HCT116 (cell line): Measurements from ENCODE around the gene NFASC. TPM values are rescaled to one million over a fixed set of nuclear protein-coding genes. Genes with fewer than 3 reads are reported as not detected.

ENCODE experiments used
- ATAC-seq: fragments of 200-7000 bp; cut with Tn5 transposase; 2 replicates; pipeline ENCODE4 v1.9.1; 2020; ENCODE audit warnings: mild to moderate bottlenecking, moderate library complexity
- BruUV-seq: library from RNA; stranded (reverse); fragments of 400-500 nt; replicated peaks from 2 replicates; lab custom pipeline; 2021; lab: Mats Ljungman, UMichigan
- CTCF ChIA-PET: fragments of 300-600 bp; sonication (Branson Sonifier 250); formaldehyde crosslinking; loops from one replicate; lab custom pipeline; 2021; ENCODE audit warnings: antibody characterized with exemption; lab: Charles Lee
- POLR2A ChIA-PET: fragments of 300-600, 350-600 bp; sonication (Branson Sonifier 250); formaldehyde crosslinking; loops from one replicate; lab custom pipeline; 2021; ENCODE audit warnings: antibody characterized with exemption; lab: Charles Lee
- RAD21 ChIA-PET, 2 experiments: fragments of 300-600 bp; sonication (Branson Sonifier 250); formaldehyde crosslinking; loops; one replicate each; lab custom pipeline; 2023; ENCODE audit warnings: low total read pairs in 2 of 2; ENCODE audit not compliant: uncharacterized antibody in 2 of 2, unreplicated experiment in 2 of 2, low non-redundant PET in 1 of 2; lab: Charles Lee
- DNase-seq: peaks from one replicate; pipeline ENCODE4 v3.0.0-alpha.2; 2010; ENCODE audit warnings: low read depth, low spot score
- H2AFZ ChIP-seq: fragments of 200-600 bp; shearing (Covaris generic), sonication (generic); 2 replicates; pipeline ENCODE4 v1.6.1; 2017; ENCODE audit warnings: low read depth, mixed run types, mixed read lengths, antibody characterized with exemption, low read length; ENCODE audit not compliant: poor library complexity, severe bottlenecking
- H3K27ac ChIP-seq: 2 replicates; pipeline ENCODE4 v1.5.1; 2012; ENCODE audit warnings: low read depth, low read length
- H3K27me3 ChIP-seq: fragments of 200-600 bp; sonication (generic); 2 replicates; pipeline ENCODE4 v1.6.1; 2016; ENCODE audit warnings: mixed run types, low read length, mixed read lengths; ENCODE audit not compliant: insufficient read depth
- H3K36me3 ChIP-seq, 2 experiments: fragments of 200-500 bp in 1 of 2; fragments of 200-600 bp in 1 of 2; sonication (Bioruptor generic) in 1 of 2; sonication (generic) in 1 of 2; 2 replicates each; pipeline versions ENCODE4 v1.5.1 to v1.6.1; 2014 to 2016; ENCODE audit warnings: low read length in 2 of 2, inconsistent platforms in 1 of 2, mixed read lengths in 1 of 2, mixed run types in 1 of 2; ENCODE audit not compliant: insufficient read depth in 2 of 2, control insufficient read depth in 1 of 2
- H3K4me1 ChIP-seq, 2 experiments: fragments of 200-600 bp in 1 of 2; sonication (generic) in 1 of 2; 2 replicates each; pipeline versions ENCODE4 v1.5.1 to v1.6.1; 2012 to 2017; ENCODE audit warnings: low read length in 2 of 2, inconsistent platforms in 1 of 2, mild to moderate bottlenecking in 1 of 2, mixed read lengths in 1 of 2, mixed run types in 1 of 2, moderate library complexity in 1 of 2; ENCODE audit not compliant: insufficient read depth in 2 of 2, control insufficient read depth in 1 of 2
- H3K4me2 ChIP-seq: fragments of 200-600 bp; sonication (generic); 2 replicates; pipeline ENCODE4 v1.6.1; 2017; ENCODE audit warnings: mixed run types, low read length, mixed read lengths
- H3K4me3 ChIP-seq, 2 experiments: fragments of 200-600 bp in 1 of 2; sonication (generic) in 1 of 2; replicated peaks in 1 of 2; 2 replicates each; pipeline ENCODE4 v1.5.1; 2011 to 2016; ENCODE audit warnings: low read length in 2 of 2, control low read depth in 1 of 2, low read depth in 1 of 2, mild to moderate bottlenecking in 1 of 2, mixed read lengths in 1 of 2, mixed run types in 1 of 2
- H3K79me2 ChIP-seq: fragments of 200-600 bp; sonication (generic); 2 replicates; pipeline ENCODE4 v1.6.1; 2017; ENCODE audit warnings: mild to moderate bottlenecking, mixed run types, low read length, moderate library complexity, mixed read lengths; ENCODE audit not compliant: insufficient read depth
- H3K9ac ChIP-seq: fragments of 200-600 bp; sonication (generic); 2 replicates; pipeline ENCODE4 v1.6.1; 2016; ENCODE audit warnings: low read length, mixed read lengths
- H3K9me2 ChIP-seq: fragments of 200-600 bp; sonication (generic), shearing (Covaris generic); 2 replicates; pipeline ENCODE4 v1.6.1; 2017; ENCODE audit warnings: mixed run types, mild to moderate bottlenecking, moderate library complexity; ENCODE audit not compliant: insufficient read depth
- H3K9me3 ChIP-seq, 2 experiments: fragments of 200-500 bp in 1 of 2; fragments of 200-600 bp in 1 of 2; sonication (Bioruptor generic) in 1 of 2; sonication (generic) in 1 of 2; 2 replicates each; pipeline ENCODE4 v1.6.1; 2014 to 2017; ENCODE audit warnings: low read length in 2 of 2, mixed read lengths in 2 of 2, inconsistent platforms in 1 of 2, low read depth in 1 of 2, mild to moderate bottlenecking in 1 of 2, mixed run types in 1 of 2, moderate library complexity in 1 of 2; ENCODE audit not compliant: control insufficient read depth in 1 of 2, insufficient read depth in 1 of 2
- H4K20me1 ChIP-seq: fragments of 200-600 bp; sonication (generic), shearing (Covaris generic); 2 replicates; pipeline ENCODE4 v1.6.1; 2017; ENCODE audit warnings: mixed run types, mild to moderate bottlenecking, moderate library complexity; ENCODE audit not compliant: insufficient read depth
- CBX3 ChIP-seq: IDR thresholded peaks from 2 replicates; pipeline ENCODE4 v1.6.1; 2012; ENCODE audit warnings: low read depth
- ELF1 ChIP-seq: IDR thresholded peaks from 2 replicates; pipeline ENCODE4 v1.6.1; 2012; ENCODE audit warnings: low read depth, borderline replicate concordance
- EZH2 ChIP-seq: fragments of 200-600 bp; sonication (generic); IDR thresholded peaks from 2 replicates; pipeline ENCODE4 v1.6.1; 2017; ENCODE audit warnings: antibody characterized with exemption, mixed run types
- EZH2phosphoT487 ChIP-seq: fragments of 200-600 bp; IDR thresholded peaks from 2 replicates; pipeline ENCODE4 v1.6.1; 2018; ENCODE audit warnings: antibody characterized with exemption, borderline replicate concordance
- FOSL1 ChIP-seq: IDR thresholded peaks from 2 replicates; pipeline ENCODE4 v1.6.1; 2012; ENCODE audit warnings: low read depth
- POLR2AphosphoS5 ChIP-seq: IDR thresholded peaks from 2 replicates; pipeline ENCODE4 v1.6.1; 2011; ENCODE audit warnings: mild to moderate bottlenecking, low read depth, low read length, moderate library complexity
- RAD21 ChIP-seq: IDR thresholded peaks from 2 replicates; pipeline ENCODE4 v1.6.1; 2012; ENCODE audit warnings: low read depth, mild to moderate bottlenecking
- SIN3A ChIP-seq: IDR thresholded peaks from 2 replicates; pipeline ENCODE4 v1.6.1; 2012; ENCODE audit warnings: low read depth
- TCF7L2 ChIP-seq: IDR thresholded peaks from 2 replicates; pipeline ENCODE4 v1.7.0; 2011; ENCODE audit warnings: borderline replicate concordance, inconsistent platforms; ENCODE audit not compliant: insufficient read depth, insufficient read length; ENCODE audit errors: extremely low read depth
- YY1 ChIP-seq: IDR thresholded peaks from 2 replicates; pipeline ENCODE4 v1.6.1; 2011; ENCODE audit warnings: low read length, low read depth, moderate library complexity, mild to moderate bottlenecking; ENCODE audit not compliant: insufficient replicate concordance; ENCODE audit errors: extremely low read depth
- ZFX ChIP-seq: fragments of 450-650 bp; IDR thresholded peaks from 2 replicates; pipeline ENCODE4 v1.6.1; 2017
- ZNF274 ChIP-seq: fragments of 200-500 bp; sonication (Bioruptor generic); IDR thresholded peaks from 2 replicates; pipeline ENCODE4 v1.6.1; 2014; ENCODE audit warnings: mild to moderate bottlenecking, low read depth, low read length, inconsistent platforms
- intact Hi-C: fragments of 100-400 bp; cut with micrococcal nuclease; formaldehyde crosslinking; loops from 2 replicates; pipeline ENCODE4 v1.10.0; 2022
- total RNA-seq: library from RNA; stranded (reverse); gene quantifications from one replicate; pipeline ENCODE4 v1.2.1, GENCODE V29; 2021; ENCODE audit not compliant: unreplicated experiment
- TF ChIP-seq, protein P1 (sequence below): IDR thresholded peaks from 2 replicates; pipeline ENCODE4 v1.6.1; 2012
- TF ChIP-seq, protein P2 (sequence below), 3 experiments: fragments of 200-600 bp in 1 of 3; sonication (generic) in 1 of 3; IDR thresholded peaks in 2 of 3; conservative IDR thresholded peaks in 1 of 3; 2 replicates each; pipeline ENCODE4 v1.5.1; 2012 to 2017; ENCODE audit warnings: low read depth in 2 of 3, low read length in 2 of 3, antibody characterized with exemption in 1 of 3, borderline replicate concordance in 1 of 3, control low read depth in 1 of 3, mild to moderate bottlenecking in 1 of 3, mixed read lengths in 1 of 3, mixed run types in 1 of 3, moderate library complexity in 1 of 3; ENCODE audit not compliant: insufficient read depth in 1 of 3

The NFASC gene
- total RNA-seq, 1 experiment from 2014 or later: 0.57 TPM

DNA sequence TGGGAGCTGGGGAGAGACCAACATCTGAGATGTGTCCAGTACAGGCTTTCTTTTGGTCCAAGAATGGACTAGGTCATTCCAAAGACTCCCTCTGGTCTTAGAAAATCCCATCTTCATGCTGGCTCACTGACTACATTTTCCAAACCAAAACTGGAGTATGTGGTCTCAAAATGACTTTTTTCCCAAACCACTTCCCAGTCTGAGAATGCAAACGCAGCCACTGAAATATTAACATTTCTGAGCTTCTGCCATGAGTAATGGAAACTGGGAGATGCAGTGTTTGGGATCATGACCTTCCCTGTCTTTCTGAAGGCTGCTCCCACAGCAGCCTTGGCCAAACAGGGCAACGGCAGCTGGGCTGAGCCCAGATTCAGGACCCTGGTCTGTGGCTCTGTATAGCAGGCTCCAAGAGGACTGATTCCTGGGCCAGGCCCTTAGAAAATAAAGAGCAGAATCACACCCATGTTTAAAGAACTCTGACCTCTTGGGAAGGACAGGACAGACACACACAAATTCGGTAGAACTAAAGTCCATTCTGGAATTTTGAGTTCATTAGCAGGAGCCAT, 110.3 kb downstream of the NFASC start (continued):
- TF ChIP-seq TCF7L2: no peak

DNA sequence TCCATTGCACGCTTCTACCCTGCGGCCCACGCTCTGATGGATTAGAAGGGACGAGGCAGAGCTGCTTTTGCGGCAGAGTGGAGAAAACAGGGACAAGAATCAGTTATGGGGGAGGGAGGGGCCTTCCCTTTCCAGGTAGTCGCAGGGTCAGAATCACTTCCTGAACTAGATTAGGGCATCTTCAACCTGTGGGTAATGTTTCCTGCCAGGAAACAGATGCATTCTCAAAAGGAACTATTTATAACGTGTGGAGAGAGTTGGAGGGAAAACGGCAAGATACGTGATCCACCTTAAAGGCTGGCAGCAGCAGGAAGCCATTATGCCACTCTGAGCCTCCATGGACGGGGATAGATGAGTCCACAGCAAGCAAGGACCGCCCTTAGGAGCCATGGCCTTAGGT, 112.5 kb downstream of the NFASC start:
- H3K9me2 ChIP-seq: no peaks in the 10 kb centered on the region
- no peaks in the 10 kb centered on the region for H3K36me3 ChIP-seq
- ChIA-PET CTCF (no interaction called here), POLR2A (no interaction called here), RAD21 (no interaction called here)
- no peaks in the 10 kb centered on the region for H4K20me1 ChIP-seq
- H2AFZ ChIP-seq: no peak overlapping the region
- no peak for DNase-seq
- no peak for TF ChIP-seq ELF1
- peaks cover 19% of the 10 kb centered on the region; the same call in 1 of the 2 replicates for H3K27me3 ChIP-seq
- no peaks in the 10 kb centered on the region for H3K9me3 ChIP-seq
- no peak overlapping the region for H3K4me2 ChIP-seq
- no peak overlapping the region for H3K4me3 ChIP-seq
- H3K79me2 ChIP-seq: no peaks in the 10 kb centered on the region
- no peak overlapping the region for H3K9ac ChIP-seq
- intact Hi-C loops: no loop called here
- no TSS peak for BruUV-seq
- no peaks in the 10 kb centered on the region for H3K4me1 ChIP-seq
- no peak for ATAC-seq
- H3K27ac ChIP-seq: no peak overlapping the region

DNA sequence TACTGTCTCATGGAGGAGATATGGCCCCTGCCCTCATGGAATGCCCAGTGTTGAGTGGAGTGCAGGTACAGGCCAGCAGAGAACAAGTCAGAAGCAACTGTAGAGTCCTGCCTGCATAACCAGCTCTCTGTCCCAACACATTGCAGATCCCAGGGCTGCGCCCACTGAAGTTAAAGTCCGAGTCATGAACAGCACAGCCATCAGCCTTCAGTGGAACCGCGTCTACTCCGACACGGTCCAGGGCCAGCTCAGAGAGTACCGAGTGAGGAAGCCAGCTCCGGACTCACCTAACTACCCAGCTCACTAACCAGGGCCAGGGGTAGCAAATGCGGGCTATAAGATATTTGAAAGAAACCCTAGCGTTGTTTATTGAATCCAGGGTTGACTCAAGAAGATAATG, 113.2 kb downstream of the NFASC start:
- ChIA-PET POLR2A (no interaction called here), CTCF (interaction anchor here (9.1 kb wide), 1 partner anchor 78 kb away, joined by 205 read pairs; no protein-coding TSS in a partner anchor), RAD21 (no interaction called here)
- H3K27me3 ChIP-seq: peaks cover 19% of the 10 kb centered on the region; the same call in 1 of the 2 replicates
- H3K36me3 ChIP-seq: no peaks in the 10 kb centered on the region
- no TSS peak for BruUV-seq
- no peak overlapping the region for H2AFZ ChIP-seq
- H3K4me2 ChIP-seq: no peak overlapping the region
- H3K4me1 ChIP-seq: no peaks in the 10 kb centered on the region
- no peak for DNase-seq
- TF ChIP-seq EZH2 (no peak), POLR2AphosphoS5 (no peak), RAD21 (no peak), EZH2phosphoT487 (no peak), ZFX (no peak), FOSL1 (no peak), SIN3A (no peak), CBX3 (no peak), YY1 (no peak), ZNF274 (no peak)
- TF ChIP-seq, protein P1, sequence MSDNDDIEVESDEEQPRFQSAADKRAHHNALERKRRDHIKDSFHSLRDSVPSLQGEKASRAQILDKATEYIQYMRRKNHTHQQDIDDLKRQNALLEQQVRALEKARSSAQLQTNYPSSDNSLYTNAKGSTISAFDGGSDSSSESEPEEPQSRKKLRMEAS: no peak
- TF ChIP-seq, protein P2, sequence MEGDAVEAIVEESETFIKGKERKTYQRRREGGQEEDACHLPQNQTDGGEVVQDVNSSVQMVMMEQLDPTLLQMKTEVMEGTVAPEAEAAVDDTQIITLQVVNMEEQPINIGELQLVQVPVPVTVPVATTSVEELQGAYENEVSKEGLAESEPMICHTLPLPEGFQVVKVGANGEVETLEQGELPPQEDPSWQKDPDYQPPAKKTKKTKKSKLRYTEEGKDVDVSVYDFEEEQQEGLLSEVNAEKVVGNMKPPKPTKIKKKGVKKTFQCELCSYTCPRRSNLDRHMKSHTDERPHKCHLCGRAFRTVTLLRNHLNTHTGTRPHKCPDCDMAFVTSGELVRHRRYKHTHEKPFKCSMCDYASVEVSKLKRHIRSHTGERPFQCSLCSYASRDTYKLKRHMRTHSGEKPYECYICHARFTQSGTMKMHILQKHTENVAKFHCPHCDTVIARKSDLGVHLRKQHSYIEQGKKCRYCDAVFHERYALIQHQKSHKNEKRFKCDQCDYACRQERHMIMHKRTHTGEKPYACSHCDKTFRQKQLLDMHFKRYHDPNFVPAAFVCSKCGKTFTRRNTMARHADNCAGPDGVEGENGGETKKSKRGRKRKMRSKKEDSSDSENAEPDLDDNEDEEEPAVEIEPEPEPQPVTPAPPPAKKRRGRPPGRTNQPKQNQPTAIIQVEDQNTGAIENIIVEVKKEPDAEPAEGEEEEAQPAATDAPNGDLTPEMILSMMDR (IDR thresholded peaks at IDR 0.05 in 2 of 3, conservative IDR thresholded peaks at IDR 0.05 in 1 of 3; ENCODE audit: borderline replicate concordance in 1 of 3, insufficient read depth in 1 of 3, low read depth in 2 of 3, low read length in 2 of 3): no peak
- no peak overlapping the region for H3K9ac ChIP-seq
- intact Hi-C loops: no loop called here
- no peak overlapping the region for H3K4me3 ChIP-seq
- H3K9me2 ChIP-seq: no peaks in the 10 kb centered on the region
- no peaks in the 10 kb centered on the region for H4K20me1 ChIP-seq
- ATAC-seq: no peak
- H3K27ac ChIP-seq: no peak overlapping the region
- no peaks in the 10 kb centered on the region for H3K9me3 ChIP-seq
- H3K79me2 ChIP-seq: no peaks in the 10 kb centered on the region
